Stimulated activated CD8-positive, alpha-beta memory T cell treated with anti-CD3 and anti-CD28 coated beads, Interleukin-15, amount 100 ng/mL, for 1 hour (primary cell): ENCODE data around the gene DDX50.
"Not testable (repeated sequence)": the region's sequence is repeated elsewhere in the genome, so short reads cannot be mapped to it uniquely, and the experiment has no call there.

Experiments
- DNase-seq: peaks from one replicate; pipeline ENCODE4 v3.0.0-alpha.2; 2020; ENCODE audit warnings: low read depth

DDX50 gene

GRCh38 chr10:68902382-68902781 is 1.3 kb downstream of the DDX50 start:
- DNase-seq = no peak

- DNase-seq = no peak
Measured at GRCh38 chr10:68924593-68924992, 23.5 kb downstream of the DDX50 start.

DNA sequence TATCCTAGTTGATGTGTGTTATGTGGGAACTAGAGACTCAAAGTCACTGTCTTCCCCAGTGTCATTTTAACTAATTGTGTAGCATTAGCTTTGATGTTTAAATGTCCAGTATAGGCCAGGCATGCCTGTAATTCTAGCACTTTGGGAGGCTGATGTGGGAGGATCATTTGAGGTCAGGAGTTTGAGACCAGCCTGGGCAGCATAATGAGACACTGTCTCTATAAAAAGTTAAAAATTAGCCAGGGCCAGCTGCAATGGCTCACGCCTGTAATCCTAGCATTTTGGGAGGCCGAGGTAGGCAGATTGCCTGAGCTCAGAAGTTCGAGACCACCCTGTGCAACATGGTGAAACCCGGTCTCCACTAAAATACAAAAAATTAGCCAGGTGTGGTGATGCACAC is 24.4 kb downstream of the DDX50 start:
- DNase-seq = no peak

- DNase-seq = not testable (repeated sequence)
Measured at GRCh38 chr10:68929157-68929556, 28.0 kb downstream of the DDX50 start.

- not testable (repeated sequence) for DNase-seq
Measured at GRCh38 chr10:68929888-68930287, 28.8 kb downstream of the DDX50 start.

- DNase-seq = not testable (repeated sequence)
Measured at GRCh38 chr10:68932860-68933259, 31.7 kb downstream of the DDX50 start.

DNA sequence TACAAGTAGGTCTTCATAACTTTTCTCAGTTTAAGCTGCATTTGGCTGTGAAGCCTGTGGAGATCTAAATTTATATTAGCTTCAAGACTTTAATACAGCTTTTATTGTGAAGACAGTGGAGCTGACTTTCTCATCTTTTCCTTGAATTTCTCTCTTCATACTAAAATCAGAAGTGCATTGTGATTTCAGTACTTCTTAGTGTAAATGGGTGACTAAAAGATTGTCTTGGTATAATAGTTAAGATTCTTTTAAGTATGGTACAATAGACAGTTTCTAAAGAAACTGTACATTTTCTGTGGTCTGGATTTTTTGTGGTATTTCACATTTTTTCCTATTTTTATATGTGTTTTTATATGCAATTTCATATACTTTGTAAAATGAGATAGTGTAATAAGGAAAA is 33.9 kb downstream of the DDX50 start:
- DNase-seq = no peak

GRCh38 chr10:68938117-68938516 is 37.0 kb downstream of the DDX50 start:
- DNase-seq = no peak

DNA sequence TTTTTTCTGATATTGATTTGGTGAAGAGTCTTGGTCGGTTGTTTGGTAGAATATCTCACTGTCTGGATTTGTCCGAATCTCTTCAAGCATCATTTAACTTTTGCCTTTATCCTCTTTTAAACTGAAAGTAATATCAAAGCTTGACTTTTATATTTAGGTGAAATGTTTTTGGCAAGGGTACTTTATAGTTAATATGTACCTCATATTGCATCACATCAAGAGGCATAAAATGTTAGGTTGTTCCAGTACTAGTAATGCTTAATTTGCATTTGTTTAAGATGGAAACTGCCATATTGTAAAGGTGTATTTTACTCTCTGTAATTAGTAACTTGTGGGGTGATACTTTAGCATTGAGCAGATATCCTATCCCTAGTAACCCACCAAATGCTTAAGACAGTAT is 37.8 kb downstream of the DDX50 start:
- no peak for DNase-seq

GRCh38 chr10:68940917-68941316 is 39.8 kb downstream of the DDX50 start:
- not testable (repeated sequence) for DNase-seq

DNA sequence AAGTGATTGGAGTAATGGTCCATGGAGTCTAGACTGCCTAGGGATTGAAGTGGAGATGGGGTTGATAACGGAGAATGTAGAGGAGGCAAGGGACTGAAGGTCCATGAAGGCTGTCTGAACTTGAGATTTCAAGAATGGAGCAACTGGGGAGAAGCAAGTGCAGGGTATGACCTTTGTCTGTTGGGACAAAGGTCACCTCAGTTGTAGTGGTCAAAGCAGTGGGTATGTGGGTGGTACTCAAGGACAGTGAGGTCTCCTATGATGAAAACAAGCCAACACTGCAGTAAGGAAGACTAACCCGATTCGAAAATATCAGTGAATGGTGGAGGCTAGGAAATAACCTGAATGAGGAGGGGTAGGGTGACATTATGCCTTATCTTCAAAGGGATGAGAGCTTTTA is 49.5 kb downstream of the DDX50 start:
- no peak for DNase-seq

DNA sequence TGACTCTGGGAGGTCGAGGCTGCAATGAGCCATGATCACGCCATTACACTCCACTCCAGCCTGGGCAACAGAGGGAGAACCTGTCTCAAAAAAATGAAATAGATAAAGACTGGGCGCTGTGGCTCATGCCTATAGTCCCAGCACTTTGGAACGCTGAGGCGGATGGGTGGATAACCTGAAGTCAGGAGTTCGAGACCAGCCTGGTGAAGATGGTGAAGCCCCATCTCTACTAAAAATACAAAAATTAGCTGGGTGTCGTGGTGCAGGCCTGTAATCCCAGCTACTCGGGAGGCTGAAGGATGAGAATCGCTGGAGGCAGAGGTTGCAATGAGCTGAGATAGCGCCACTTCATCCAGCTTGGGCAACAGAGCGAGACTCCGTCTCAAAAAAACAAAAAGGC is 53.8 kb downstream of the DDX50 start:
- DNase-seq = no peak

GRCh38 chr10:68955355-68955831 is 54.3 kb downstream of the DDX50 start:
- no peak for DNase-seq

GRCh38 chr10:68955832-68956532 is 54.9 kb downstream of the DDX50 start, which contains the start of gene DDX21:
TSS of gene DDX21 (plus strand) at chr10:68956170. CDS start at chr10:68956226, 56 bp downstream.
- DNase-seq = peak; percentile 76

GRCh38 chr10:68957284-68957615 is 56.1 kb downstream of the DDX50 start:
- DNase-seq = no peak

GRCh38 chr10:68957654-68958053 is 56.5 kb downstream of the DDX50 start:
- DNase-seq = no peak

- DNase-seq = no peak
Measured at GRCh38 chr10:68959695-68960527, 58.8 kb downstream of the DDX50 start.

- no peak for DNase-seq
Measured at GRCh38 chr10:68963151-68963550, 62.0 kb downstream of the DDX50 start.

GRCh38 chr10:68973975-68974374 is 72.9 kb downstream of the DDX50 start:
- no peak for DNase-seq

DNA sequence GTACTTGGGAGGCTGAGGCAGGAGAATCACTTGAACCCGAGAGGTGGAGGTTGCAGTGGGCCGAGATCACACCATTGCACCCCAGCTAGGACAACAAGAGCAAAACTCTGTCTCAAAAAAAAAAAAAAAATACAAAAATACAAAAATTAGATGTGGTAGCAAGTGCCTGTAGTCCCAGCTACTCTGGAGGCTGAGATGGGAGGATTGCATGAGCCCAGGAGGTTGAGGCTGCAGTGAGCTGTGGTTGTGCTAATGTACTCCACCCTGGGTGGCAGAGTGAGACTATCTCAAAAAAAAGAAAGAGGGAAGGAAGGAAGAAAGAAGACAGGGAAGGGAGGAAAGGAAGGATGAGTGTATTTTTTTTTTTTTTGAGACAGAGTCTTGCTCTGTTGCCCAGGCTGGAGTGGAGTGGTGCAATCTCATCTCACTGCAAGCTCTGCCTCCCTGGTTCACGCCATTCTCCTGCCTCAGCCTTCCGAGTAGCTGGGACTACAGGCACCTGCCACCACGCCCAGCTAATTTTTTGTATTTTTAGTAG is 74.9 kb downstream of the DDX50 start:
- DNase-seq = not testable (repeated sequence)

- DNase-seq = not testable (repeated sequence)
Measured at GRCh38 chr10:68979738-68980137, 78.6 kb downstream of the DDX50 start.

DNA sequence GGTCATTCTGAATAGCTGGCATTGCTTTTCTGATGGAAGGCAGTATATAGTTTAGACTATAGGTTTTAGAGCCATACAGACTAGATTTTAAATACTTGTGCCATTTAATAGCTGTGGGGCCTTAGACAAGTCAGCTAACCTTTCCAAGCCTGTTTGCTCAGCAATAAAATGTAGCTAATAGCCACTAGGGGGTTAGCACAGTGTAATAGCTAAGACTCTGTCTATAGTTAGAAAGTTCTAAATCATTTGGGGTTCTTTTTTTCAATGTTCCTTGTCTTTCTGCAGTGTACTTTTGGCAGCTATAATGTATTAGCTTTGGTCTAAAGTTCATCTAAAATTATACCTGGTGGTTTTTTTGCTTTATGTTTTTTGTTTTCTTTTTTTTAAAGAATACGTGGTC is 80.0 kb downstream of the DDX50 start:
- DNase-seq = no peak

GRCh38 chr10:68982389-68982788 is 81.3 kb downstream of the DDX50 start:
- DNase-seq = no peak
